NOMO-1 (cell line): ENCODE results near the gene SLC66A3.

Experiments used
- DNase-seq, 2 experiments: peaks; one replicate each; lab custom pipeline; 2025; ENCODE audit not compliant: unreplicated experiment in 2 of 2; lab: John Stamatoyannopoulos, UW

Gene SLC66A3

DNA sequence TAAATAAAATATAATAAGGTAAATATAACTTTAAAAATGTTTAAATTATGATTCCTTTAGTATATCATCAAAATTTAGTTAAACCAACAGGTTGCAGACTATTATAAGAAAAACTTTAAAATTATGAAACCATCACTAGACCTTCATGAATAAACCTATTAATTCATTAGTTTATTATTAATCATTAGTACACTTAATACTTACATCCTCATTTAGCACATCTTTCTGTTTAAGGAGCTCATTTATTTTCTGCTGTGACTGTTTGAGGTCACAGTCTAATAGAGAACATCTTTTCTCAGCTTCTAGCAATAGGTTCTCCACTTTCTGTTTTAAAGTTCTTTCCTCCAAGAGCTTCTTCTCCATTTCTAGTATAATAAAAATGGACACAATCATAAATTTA lies 52.8 kb downstream of the SLC66A3 start:
- no peak for DNase-seq

DNA sequence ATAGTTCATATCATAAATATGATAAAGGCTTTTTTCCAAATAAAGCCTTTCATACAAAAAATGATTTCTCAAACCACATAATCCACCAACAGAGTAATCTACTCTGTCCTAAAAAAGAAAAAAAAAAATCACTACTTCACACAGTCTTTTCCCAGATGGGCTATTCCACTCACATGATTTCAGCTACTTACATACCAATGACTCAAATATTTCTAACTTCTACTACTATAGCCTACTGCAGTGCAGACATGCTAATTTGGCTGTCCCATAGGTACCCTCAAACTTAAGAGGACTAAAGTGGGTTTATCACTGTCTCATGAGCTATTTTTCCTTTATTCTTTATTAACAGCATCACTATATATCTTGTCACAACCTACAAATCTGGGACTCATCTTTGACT lies 57.4 kb downstream of the SLC66A3 start:
- no peak for DNase-seq

GRCh38 chr2:11213090-11213638 lies 57.9 kb downstream of the SLC66A3 start:
- no peak for DNase-seq

GRCh38 chr2:11213975-11214374 lies 58.7 kb downstream of the SLC66A3 start:
- DNase-seq = no peak

GRCh38 chr2:11214770-11215169 lies 59.5 kb downstream of the SLC66A3 start:
- DNase-seq = no peak

- DNase-seq = no peak
Observed at GRCh38 chr2:11215407-11215806, 60.1 kb downstream of the SLC66A3 start.

- no peak for DNase-seq
Observed at GRCh38 chr2:11220445-11220844, 65.2 kb downstream of the SLC66A3 start.

DNA sequence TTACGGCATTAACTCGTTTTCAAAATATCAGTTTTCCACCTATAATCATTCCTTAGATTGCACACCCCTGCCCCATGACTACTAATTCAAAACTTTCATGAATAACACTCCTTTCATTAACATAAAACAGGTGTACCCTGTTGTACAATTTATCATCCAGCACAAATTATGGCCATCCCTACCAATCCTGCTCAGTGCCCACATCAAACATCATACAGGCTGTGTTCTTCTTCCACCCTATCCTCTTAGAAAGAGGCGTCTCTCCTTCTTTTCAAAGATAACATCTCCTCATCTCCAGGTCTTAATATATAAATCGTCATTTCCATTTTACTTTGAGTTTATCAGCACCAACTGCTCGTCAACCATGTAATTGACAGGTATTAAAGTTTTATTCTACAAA lies 67.6 kb downstream of the SLC66A3 start:
- no peak for DNase-seq

- peak; percentile 21 to 79 for DNase-seq
Observed at GRCh38 chr2:11224887-11225286, 69.6 kb downstream of the SLC66A3 start.

DNA sequence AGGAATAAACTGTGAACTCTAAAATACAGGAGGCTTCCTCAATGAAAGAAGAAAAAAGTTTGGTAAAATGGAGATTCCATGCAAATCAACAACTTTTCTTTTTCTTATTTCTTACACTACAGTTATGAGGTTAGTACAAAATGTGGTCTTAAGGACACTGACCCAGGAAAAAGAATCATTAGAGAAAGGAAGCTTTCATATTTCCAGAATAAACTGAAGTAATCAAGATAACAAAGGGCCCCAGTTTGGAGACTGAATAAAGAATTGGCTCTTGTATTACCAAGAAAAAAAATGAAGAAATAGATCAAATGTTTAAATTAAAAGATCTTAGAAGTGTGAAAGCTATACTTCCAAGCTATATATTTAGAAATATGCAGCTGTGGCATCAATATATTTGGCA lies 72.3 kb downstream of the SLC66A3 start:
- no peak for DNase-seq
